HG03565 (cell line): Measurements from ENCODE around the gene GRIN2A.

ENCODE experiments used
- ATAC-seq: cut with Tn5 transposase; IDR thresholded peaks from one replicate; pipeline ENCODE4 v1.9.1; 2021; ENCODE audit warnings: mild to moderate bottlenecking, moderate library complexity; ENCODE audit not compliant: unreplicated experiment

GRIN2A gene

GRCh38 chr16:10039220-10040096 is 142.8 kb downstream of the GRIN2A start:
- ATAC-seq = no peak

DNA sequence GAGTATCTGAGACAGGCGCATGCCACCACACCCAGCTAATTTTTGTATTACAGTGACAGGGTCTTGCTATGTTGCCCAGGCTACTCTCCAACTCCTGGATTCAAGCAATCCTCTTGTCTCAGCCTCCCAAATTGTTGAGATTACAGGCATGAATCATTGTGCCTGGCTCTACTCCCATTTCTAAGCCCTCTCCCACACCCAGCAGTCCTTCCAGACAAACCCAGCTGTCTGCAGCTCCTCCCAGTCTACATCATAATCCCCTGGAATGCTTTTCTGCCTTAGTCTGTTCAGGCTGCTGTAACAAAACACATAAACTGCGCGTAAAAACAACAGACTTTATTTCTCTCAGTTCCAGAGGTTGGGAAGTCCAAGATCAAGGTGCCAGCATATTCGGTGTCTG is 144.5 kb downstream of the GRIN2A start:
- no peak for ATAC-seq

DNA sequence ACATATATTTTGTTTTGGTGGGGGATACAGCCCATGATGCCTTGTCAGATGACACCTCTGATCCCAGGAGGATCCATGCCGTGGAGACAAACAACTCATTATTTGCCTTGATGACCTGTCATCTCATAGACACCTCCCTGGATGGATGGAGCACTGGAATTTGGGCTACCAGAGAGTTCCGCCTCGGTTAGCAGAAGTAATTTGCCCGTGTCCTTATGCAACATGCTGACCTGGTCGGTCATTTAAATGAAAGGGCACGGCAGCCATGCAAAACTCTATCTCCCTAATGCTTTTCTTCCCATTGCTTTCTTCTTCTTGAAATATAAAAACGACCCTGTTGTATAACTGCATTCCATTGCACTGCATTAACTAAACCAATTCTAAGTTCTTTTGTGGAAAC is 145.3 kb downstream of the GRIN2A start:
- ATAC-seq = no peak

DNA sequence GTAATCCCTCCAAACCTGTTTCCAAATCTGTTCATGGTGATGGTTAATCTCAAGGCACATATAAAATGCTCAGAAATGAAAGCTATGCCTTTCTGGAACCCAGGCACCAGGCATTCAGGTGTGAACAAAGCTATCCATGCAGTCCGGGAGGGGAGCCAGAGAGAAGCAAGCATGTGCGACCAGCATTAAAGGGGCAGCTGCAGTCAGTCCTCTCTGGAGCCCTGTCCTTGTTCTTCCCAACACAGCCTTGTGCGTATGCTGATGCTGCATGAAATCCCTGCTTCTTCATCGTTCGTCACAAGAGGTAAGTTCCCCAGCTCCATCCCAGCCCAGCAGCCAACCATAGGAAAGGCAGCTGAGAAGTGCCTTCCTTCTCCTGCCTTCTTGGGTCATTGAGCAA is 148.7 kb downstream of the GRIN2A start:
- ATAC-seq = no peak

GRCh38 chr16:10031955-10032354 is 150.3 kb downstream of the GRIN2A start:
- no peak for ATAC-seq

DNA sequence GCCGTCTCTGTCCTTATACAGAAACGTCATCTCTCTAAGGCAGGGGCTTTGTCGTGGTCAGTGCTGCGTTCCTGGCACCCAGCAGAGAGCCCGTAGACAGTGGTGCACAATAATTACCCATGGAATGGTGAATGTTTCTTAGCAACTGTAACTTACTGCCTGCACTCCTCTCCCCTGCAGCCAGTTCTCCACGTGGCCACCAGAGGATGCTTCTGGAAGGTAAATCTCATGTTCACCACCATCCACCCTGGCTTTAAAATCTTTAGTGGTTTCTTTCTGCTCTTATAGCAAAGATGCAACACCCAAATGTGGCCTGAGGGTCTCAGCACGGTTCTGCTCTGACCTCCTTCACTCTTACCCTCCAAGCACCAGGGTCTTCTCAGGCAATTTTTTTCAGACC is 150.8 kb downstream of the GRIN2A start:
- no peak for ATAC-seq

GRCh38 chr16:10028644-10029043 is 153.6 kb downstream of the GRIN2A start:
- no peak for ATAC-seq

DNA sequence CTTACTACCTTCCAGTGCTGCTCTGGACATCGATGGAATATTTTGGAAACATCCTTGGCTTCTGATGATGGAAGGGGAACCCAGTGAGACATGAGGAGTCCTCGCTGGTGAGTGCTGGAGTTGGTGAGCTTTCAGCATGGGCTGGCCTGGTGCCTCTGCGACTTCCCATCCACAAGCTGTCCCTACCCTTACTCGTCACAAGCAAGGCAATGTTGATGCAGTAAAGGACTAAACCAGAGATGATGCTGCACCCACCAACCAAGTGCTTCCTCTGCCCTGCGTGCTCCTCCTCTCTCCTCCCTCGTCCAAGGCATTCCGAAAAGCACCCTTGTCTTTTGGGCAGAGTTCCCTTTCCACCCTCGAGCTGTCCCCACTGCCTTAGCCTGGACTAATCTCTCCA is 154.7 kb downstream of the GRIN2A start:
- no peak for ATAC-seq

- ATAC-seq = no peak
These were observed 155.6 kb downstream of the GRIN2A start for GRCh38 chr16:10026593-10026992.

DNA sequence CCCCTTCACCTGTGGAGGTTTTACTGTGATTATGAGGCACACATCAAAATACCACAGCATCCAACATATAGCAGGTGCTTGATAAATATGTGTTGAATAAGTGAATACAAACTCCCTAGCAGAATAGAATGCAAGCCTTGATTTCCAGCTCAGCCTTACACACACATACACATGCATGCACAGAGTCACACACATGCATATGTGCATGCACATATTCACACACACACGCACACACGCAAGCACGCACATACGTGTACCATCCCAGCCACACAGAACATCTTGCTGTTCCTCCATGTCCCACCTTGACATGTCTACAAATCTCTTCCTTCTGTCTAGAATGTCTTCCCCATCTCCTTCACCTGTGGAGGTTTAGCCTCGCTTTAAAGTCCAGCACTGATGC is 160.1 kb downstream of the GRIN2A start:
- ATAC-seq = no peak

- ATAC-seq = no peak
These were observed 161.4 kb downstream of the GRIN2A start for GRCh38 chr16:10020866-10021265.

DNA sequence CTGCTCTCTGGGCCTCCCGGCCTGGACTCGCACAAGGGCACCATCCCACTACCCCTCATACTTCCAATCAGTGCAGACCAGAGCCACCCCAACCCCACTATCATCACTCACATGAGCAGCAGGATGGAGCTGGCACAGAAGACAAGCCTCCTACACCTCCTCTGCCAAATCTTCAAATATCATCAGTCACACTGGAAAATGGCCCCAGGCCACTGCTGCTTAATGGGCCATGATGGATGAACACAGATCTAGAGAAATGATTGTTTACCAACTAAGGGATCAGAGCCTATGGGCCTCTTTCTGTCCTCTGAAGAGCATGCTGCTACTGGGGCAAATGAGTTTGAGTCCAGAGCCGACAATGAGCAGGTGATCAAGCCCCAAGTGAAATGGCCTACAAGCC is 165.5 kb downstream of the GRIN2A start:
- no peak for ATAC-seq

- ATAC-seq = no peak
These were observed 166.8 kb downstream of the GRIN2A start for GRCh38 chr16:10015397-10015796.

DNA sequence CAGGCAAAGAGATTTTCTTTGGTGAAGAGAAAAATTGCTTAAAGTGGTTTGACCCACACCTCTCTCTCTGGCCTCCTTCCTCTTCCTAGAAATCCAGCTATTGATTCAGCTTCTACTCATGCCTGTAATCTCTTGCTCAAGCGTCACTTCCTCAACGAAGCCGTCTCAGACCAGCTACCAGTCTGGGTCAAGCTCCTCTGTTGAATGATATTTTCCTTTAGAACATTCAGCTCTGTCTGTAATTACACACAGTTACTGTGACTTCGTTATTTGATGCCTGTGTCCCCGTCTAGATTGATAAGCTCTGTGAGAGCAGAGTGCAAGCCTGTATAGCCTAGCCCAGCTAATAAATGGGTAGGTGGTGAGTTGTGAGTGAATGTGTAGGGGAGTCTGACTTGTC is 168.5 kb downstream of the GRIN2A start:
- no peak for ATAC-seq

GRCh38 chr16:10013364-10013763 is 168.9 kb downstream of the GRIN2A start:
- no peak for ATAC-seq

DNA sequence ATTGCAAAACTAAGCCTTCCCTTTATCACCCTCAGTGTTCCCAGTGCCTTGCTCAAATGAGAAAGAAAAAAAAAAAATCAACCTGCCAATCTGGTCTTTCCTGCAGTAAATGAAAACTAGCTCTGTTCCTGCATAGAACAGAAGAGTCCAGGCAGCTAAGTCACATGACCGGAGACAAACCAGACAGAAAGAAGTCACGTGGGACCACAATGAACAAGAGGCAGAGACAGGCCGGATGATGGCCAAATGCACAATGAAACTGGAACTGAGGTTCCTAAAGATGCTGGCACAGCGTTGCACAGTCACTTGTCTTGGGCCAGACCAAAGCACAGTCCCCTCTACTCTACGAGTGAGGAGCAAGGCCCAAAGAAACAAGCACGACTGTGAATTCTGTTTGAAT is 172.5 kb downstream of the GRIN2A start:
- no peak for ATAC-seq

- no peak for ATAC-seq
These were observed 178.7 kb downstream of the GRIN2A start for GRCh38 chr16:10003486-10003885.

DNA sequence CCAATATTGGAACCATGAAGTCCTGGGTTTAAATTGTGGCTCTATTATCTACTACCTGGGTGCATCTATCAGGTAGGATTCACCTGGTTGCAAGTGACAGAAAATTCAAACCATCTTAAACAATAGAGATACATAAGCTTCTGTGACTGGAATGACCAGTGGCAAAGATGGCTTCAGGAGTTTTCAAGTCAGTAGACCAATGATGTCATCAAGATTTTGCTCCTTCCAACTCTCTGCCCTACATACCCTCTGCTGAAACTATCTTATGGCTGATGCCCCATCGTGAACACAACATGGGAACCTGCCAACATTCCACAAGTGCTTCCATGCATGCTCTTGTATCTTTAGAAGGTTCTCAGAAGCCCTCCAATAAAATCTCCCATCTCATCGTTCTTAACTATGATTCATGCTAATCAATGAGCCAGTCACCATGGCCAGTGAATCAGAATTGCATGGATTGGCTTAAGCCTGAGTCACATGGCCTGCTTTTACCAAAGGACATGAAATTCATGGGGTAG is 180.9 kb downstream of the GRIN2A start:
- ATAC-seq = no peak

- ATAC-seq = no peak
These were observed 186.0 kb downstream of the GRIN2A start for GRCh38 chr16:9996221-9996620.

GRCh38 chr16:9992441-9992840 is 189.8 kb downstream of the GRIN2A start:
- no peak for ATAC-seq

DNA sequence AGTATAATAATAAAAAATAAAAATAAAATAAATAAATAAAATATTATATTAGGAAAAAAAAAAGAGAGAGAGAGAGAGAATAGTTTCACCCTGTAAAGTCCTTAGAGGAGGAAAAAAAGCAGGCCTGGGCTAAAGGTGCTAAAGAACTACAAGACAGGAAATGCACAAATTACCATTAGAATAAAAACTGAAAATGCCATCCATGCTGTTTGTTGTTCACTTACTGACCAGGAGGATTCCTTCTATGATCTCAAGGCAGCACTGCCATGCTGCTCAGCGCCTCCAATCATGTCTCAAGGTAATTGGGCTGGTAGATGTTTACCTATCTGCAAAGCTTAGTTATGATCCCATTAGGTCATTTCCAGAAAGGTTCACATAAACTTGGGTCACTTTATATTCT is 201.2 kb downstream of the GRIN2A start:
- no peak for ATAC-seq

DNA sequence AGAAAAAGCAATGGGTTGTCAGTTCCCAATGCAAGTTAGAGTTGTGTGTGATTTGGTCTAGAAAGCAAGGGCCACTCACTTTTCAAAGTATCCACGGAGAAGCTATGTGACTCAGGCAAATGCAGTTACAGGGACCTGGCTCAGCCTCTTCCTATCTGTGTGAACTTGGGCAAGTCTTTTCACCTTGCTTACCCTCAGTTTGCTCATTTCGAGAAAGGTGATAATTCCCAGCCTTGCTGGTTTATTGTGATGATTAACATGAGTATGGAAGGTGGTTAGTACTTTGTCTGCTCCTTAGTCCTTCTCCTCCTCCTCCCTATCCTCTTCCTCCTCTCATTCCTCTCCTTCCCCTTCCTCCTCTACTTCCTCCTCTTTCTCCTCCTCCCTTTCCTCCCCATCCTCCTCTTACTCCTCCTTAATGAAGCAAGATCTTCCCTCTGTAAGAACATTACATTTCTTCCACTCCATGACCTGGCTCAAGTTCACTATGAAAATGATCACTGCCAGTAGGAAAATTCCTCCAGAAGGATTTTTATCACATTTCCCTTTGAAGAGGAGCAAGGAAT is 204.0 kb downstream of the GRIN2A start:
- ATAC-seq = no peak
